GM18858 (cell line): ENCODE measurements around the gene FXYD1.

Source experiments
- ATAC-seq: cut with Tn5 transposase; IDR thresholded peaks from one replicate; pipeline ENCODE4 v1.9.1; 2021; ENCODE audit not compliant: unreplicated experiment

The FXYD1 gene

GRCh38 chr19:35160629-35161433 lies 22.2 kb downstream of the FXYD1 start:
- no peak for ATAC-seq

GRCh38 chr19:35161434-35161743 lies 22.8 kb downstream of the FXYD1 start:
- no peak for ATAC-seq

- no peak for ATAC-seq
These were observed 24.1 kb downstream of the FXYD1 start for GRCh38 chr19:35162471-35163326.

- ATAC-seq = no peak
These were observed 25.8 kb downstream of the FXYD1 start for GRCh38 chr19:35164418-35164817.

GRCh38 chr19:35165200-35166058 lies 26.8 kb downstream of the FXYD1 start:
- no peak for ATAC-seq

- ATAC-seq = no peak
These were observed 27.8 kb downstream of the FXYD1 start for GRCh38 chr19:35166100-35167063.

GRCh38 chr19:35167251-35168119 lies 28.9 kb downstream of the FXYD1 start:
- ATAC-seq = no peak

GRCh38 chr19:35168196-35168595 lies 29.6 kb downstream of the FXYD1 start:
- no peak for ATAC-seq

- ATAC-seq = no peak
These were observed 30.8 kb downstream of the FXYD1 start for GRCh38 chr19:35169221-35169995.

- ATAC-seq = no peak
These were observed 31.9 kb downstream of the FXYD1 start for GRCh38 chr19:35170359-35171061.

- ATAC-seq = no peak
These were observed 33.1 kb downstream of the FXYD1 start for GRCh38 chr19:35171730-35172129.

GRCh38 chr19:35174226-35174625 lies 35.6 kb downstream of the FXYD1 start:
- ATAC-seq = no peak

- no peak for ATAC-seq
These were observed 37.6 kb downstream of the FXYD1 start for GRCh38 chr19:35176181-35176570.

- ATAC-seq = no peak
These were observed 39.0 kb downstream of the FXYD1 start for GRCh38 chr19:35177377-35178274.

GRCh38 chr19:35178701-35179100 lies 40.1 kb downstream of the FXYD1 start:
- ATAC-seq = no peak

- no peak for ATAC-seq
These were observed 41.2 kb downstream of the FXYD1 start for GRCh38 chr19:35179830-35180229.

GRCh38 chr19:35181387-35181786 lies 42.8 kb downstream of the FXYD1 start:
- ATAC-seq = no peak
